Endothelial cell of umbilical vein (primary cell): ENCODE measurements around the gene CORO6.

Experiments
- EZH2 ChIP-seq: IDR thresholded peaks from 2 replicates; pipeline ENCODE4 v1.6.1; 2012; ENCODE audit warnings: borderline replicate concordance, low read depth, mild to moderate bottlenecking, moderate library complexity, low read length, inconsistent platforms; ENCODE audit not compliant: severe bottlenecking
- FOS ChIP-seq: IDR thresholded peaks from 2 replicates; pipeline ENCODE4 v1.6.1; 2011; ENCODE audit warnings: mild to moderate bottlenecking, low read length, moderate library complexity, borderline replicate concordance; ENCODE audit not compliant: insufficient read depth
- JUN ChIP-seq: IDR thresholded peaks from 2 replicates; pipeline ENCODE4 v1.6.1; 2011; ENCODE audit warnings: borderline replicate concordance, low read depth; ENCODE audit not compliant: insufficient read length, insufficient read depth
- POLR2A ChIP-seq: IDR thresholded peaks from 2 replicates; pipeline ENCODE4 v1.6.1; 2012; ENCODE audit warnings: low read depth, mild to moderate bottlenecking, control low read depth, low read length
- POLR2AphosphoS5 ChIP-seq: IDR thresholded peaks from 2 replicates; pipeline ENCODE4 v1.6.1; 2012; ENCODE audit warnings: low read depth, mild to moderate bottlenecking, control low read depth, low read length, moderate library complexity; ENCODE audit not compliant: insufficient read depth
- TF ChIP-seq, protein P1 (sequence below), 2 donors: IDR thresholded peaks; 1 replicate in 1 of 2; 2 replicates in 1 of 2; pipeline ENCODE4 v1.5.1; 2011; ENCODE audit warnings: low read length in 2 of 2, mild to moderate bottlenecking in 2 of 2, moderate library complexity in 2 of 2, control low read depth in 1 of 2, inconsistent platforms in 1 of 2, low read depth in 1 of 2; ENCODE audit not compliant: insufficient read depth in 1 of 2; ENCODE audit errors: extremely low read depth in 1 of 2

DNA sequence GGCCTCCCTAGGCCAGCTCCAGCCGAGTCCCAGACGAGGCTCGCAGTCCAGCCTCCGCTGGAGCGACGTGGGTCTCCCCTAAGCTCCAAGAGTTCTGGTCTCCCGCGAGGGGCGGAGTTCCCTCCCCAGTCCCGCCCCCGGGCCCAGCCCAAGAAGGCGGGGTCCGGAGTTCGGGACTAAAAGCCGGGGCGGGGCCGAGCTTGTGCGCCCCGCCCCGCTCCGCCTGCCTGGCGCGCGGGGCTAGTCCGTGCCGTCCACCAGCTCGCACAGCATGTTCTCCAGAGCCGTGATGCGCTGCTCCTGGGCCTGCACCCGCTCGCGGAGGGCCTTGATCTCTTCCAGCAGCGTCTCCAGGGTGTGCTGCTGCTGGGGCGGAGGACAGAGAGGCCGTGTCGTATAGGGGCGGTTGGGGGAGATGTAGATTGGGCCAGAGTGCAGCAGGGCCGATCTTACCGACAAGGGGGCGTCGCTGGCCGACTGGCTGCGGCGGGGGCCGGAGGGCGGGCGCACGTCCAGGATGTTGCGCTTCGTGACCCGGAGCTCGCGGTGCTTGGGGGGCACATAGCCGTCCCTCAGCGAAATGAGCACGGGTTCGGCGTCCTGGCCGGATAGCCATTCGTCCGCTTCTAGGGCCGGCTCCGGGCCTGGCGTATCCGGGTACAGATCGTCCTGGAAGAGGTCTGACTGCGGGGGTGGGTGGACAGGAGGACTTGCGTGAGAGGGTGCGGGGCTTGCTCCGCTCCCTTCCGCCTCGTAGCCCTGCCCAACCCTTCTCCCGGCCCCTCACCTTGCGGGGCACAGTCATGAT lies 7.0 kb downstream of the CORO6 start:
- TF ChIP-seq, protein P1, sequence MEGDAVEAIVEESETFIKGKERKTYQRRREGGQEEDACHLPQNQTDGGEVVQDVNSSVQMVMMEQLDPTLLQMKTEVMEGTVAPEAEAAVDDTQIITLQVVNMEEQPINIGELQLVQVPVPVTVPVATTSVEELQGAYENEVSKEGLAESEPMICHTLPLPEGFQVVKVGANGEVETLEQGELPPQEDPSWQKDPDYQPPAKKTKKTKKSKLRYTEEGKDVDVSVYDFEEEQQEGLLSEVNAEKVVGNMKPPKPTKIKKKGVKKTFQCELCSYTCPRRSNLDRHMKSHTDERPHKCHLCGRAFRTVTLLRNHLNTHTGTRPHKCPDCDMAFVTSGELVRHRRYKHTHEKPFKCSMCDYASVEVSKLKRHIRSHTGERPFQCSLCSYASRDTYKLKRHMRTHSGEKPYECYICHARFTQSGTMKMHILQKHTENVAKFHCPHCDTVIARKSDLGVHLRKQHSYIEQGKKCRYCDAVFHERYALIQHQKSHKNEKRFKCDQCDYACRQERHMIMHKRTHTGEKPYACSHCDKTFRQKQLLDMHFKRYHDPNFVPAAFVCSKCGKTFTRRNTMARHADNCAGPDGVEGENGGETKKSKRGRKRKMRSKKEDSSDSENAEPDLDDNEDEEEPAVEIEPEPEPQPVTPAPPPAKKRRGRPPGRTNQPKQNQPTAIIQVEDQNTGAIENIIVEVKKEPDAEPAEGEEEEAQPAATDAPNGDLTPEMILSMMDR (IDR thresholded peaks at IDR 0.05; ENCODE audit: extremely low read depth in 1 of 2, insufficient read depth in 1 of 2, low read depth in 1 of 2, low read length in 2 of 2): peak in 1 of 2 donors; percentile 2
- no peak for TF ChIP-seq EZH2
- TF ChIP-seq POLR2AphosphoS5: peak; percentile 79
- no peak for TF ChIP-seq JUN
- peak; percentile 75 for TF ChIP-seq POLR2A
- TF ChIP-seq FOS: no peak
